ENCODE measurements around the gene CTNNB1.

Gene CTNNB1

GRCh38 chr3:41188306-41188705 lies 11.0 kb upstream of the CTNNB1 start:
- intact Hi-C loops (cut with DNase I): no loop called here
- DNase-seq: no peak

GRCh38 chr3:41190509-41191284 lies 8.6 kb upstream of the CTNNB1 start:
- DNase-seq: no peak
- intact Hi-C loops (cut with DNase I): loop anchor here (10.0 kb wide), 1 partner anchor 606 kb away; no protein-coding TSS in a partner anchor

- no peak for DNase-seq
- intact Hi-C loops (cut with DNase I): loop anchor here (10.0 kb wide), 1 partner anchor 608 kb away; no protein-coding TSS in a partner anchor
These were observed 6.4 kb upstream of the CTNNB1 start for GRCh38 chr3:41192885-41193284.

- DNase-seq: no peak
- intact Hi-C loops (cut with DNase I): loop anchor here (10.0 kb wide), 1 partner anchor 609 kb away; no protein-coding TSS in a partner anchor
These were observed 5.3 kb upstream of the CTNNB1 start for GRCh38 chr3:41193794-41194539.

GRCh38 chr3:41194701-41195100 lies 4.6 kb upstream of the CTNNB1 start:
- intact Hi-C loops (cut with DNase I): loop anchor here (10.0 kb wide), 1 partner anchor 610 kb away; no protein-coding TSS in a partner anchor
- peak in 23 of 42 donors; percentile 8 to 67 (median 29) for DNase-seq

GRCh38 chr3:41195946-41196345 lies 3.4 kb upstream of the CTNNB1 start:
- intact Hi-C loops (cut with DNase I): loop anchor here (10.0 kb wide), 1 partner anchor 611 kb away; no protein-coding TSS in a partner anchor

GRCh38 chr3:41196499-41197410 lies 2.5 kb upstream of the CTNNB1 start:
- no peak for DNase-seq
- intact Hi-C loops (cut with DNase I): loop anchor here (10.0 kb wide), 1 partner anchor 612 kb away; no protein-coding TSS in a partner anchor

More at GRCh38 chr3:41195946-41196345, 3.4 kb upstream of the CTNNB1 start:
- peak in 1 of 42 donors; percentile 14 for DNase-seq

- no peak for DNase-seq
- intact Hi-C loops (cut with DNase I): loop anchor here (10.0 kb wide), 1 partner anchor 613 kb away; no protein-coding TSS in a partner anchor
These were observed 1.3 kb upstream of the CTNNB1 start for GRCh38 chr3:41198046-41198445.

- peak in 39 of 42 donors; percentile 10 to 74 (median 40) for DNase-seq
These were observed 779 bp upstream of the CTNNB1 start for GRCh38 chr3:41198526-41198925.

GRCh38 chr3:41199866-41200668 lies 762 bp downstream of the CTNNB1 start:
- DNase-seq: peak in 34 of 42 donors; percentile 4 to 60 (median 24)
- intact Hi-C loops (cut with DNase I): loop anchor here (10.0 kb wide), 1 partner anchor 615 kb away; no protein-coding TSS in a partner anchor

More at GRCh38 chr3:41198526-41198925, 779 bp upstream of the CTNNB1 start:
- intact Hi-C loops (cut with DNase I): loop anchor here (10.0 kb wide), 1 partner anchor 614 kb away; no protein-coding TSS in a partner anchor

- peak in 13 of 42 donors; percentile 14 to 54 (median 18) for DNase-seq
- intact Hi-C loops (cut with DNase I): no loop called here
These were observed 1.3 kb downstream of the CTNNB1 start for GRCh38 chr3:41200669-41201021.

GRCh38 chr3:41202075-41202833 lies 2.9 kb downstream of the CTNNB1 start:
- intact Hi-C loops (cut with DNase I): no loop called here
- DNase-seq: no peak

- intact Hi-C loops (cut with DNase I): no loop called here
- peak in 9 of 42 donors; percentile 8 to 42 (median 21) for DNase-seq
These were observed 3.6 kb downstream of the CTNNB1 start for GRCh38 chr3:41202834-41203345.

GRCh38 chr3:41204369-41204768 lies 5.1 kb downstream of the CTNNB1 start:
- intact Hi-C loops (cut with DNase I): no loop called here
- no peak for DNase-seq

- no peak for DNase-seq
- intact Hi-C loops (cut with DNase I): no loop called here
These were observed 6.3 kb downstream of the CTNNB1 start for GRCh38 chr3:41205591-41205990.

- no peak for DNase-seq
- intact Hi-C loops (cut with DNase I): no loop called here
These were observed 8.1 kb downstream of the CTNNB1 start for GRCh38 chr3:41207355-41207754.

Measured in head of caudate nucleus (tissue), 42 donors.